RKO (cell line): Measurements from ENCODE around the gene RANBP6.
"Not testable (repeated sequence)": the region's sequence is repeated elsewhere in the genome, so short reads cannot be mapped to it uniquely, and the experiment has no call there.

Experiments
- DNase-seq: peaks from one replicate; pipeline ENCODE4 v3.0.0-alpha.2; 2016; ENCODE audit warnings: low spot score

Gene RANBP6

DNA sequence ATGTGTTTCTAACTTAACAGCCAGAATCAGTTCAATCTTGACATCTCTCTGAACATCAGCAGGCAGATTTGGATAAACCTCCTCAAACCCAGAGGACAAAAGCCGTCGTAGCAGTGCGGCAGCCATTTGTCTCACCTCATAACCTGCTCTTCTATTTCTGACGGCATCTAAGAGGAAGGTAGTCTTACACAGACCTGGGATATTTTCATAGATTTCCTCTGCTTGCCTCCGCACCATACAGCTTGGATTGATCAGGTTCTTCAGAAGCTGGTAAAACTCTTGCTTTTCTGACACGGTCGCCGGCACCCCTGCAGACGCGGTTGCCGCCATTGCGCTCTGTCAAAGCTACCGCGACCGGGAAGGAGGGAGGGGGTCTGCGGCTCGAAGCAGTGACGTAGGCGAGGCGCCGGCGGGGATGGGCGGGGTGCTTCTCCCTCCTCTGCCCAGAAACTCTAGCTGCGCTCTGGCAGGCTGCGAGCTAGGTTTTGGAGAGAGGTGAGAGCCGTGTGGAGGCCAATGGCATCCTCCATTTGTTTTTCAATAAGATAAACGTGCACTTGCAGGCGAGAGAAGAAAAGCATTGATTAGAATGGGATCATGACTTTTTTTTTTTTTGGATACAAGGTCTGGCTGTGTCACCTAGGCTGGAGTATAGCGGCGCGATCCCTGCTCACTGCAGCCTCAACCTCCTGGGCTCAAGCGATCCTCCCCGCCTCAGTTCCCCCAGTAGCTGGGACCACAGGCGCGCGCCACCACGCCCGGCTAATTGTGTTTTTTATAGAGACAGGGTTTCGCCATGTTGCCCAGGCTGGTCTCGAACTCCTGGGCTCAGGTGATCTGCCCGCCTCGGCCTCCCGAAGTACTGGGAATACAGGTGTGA lies at the start of gene RANBP6:
RANBP6 (minus strand) TSS at position 347 of the 880 bp plus-strand sequence; CDS start at position 330, 17 bp downstream.
- DNase-seq, result peak; percentile 89

GRCh38 chr9:6063146-6063545 lies 47.7 kb upstream of the RANBP6 start:
- not testable (repeated sequence) for DNase-seq

GRCh38 chr9:6055666-6056065 lies 40.2 kb upstream of the RANBP6 start:
- DNase-seq, result no peak

GRCh38 chr9:6055216-6055615 lies 39.8 kb upstream of the RANBP6 start:
- DNase-seq, result peak; percentile 86

DNA sequence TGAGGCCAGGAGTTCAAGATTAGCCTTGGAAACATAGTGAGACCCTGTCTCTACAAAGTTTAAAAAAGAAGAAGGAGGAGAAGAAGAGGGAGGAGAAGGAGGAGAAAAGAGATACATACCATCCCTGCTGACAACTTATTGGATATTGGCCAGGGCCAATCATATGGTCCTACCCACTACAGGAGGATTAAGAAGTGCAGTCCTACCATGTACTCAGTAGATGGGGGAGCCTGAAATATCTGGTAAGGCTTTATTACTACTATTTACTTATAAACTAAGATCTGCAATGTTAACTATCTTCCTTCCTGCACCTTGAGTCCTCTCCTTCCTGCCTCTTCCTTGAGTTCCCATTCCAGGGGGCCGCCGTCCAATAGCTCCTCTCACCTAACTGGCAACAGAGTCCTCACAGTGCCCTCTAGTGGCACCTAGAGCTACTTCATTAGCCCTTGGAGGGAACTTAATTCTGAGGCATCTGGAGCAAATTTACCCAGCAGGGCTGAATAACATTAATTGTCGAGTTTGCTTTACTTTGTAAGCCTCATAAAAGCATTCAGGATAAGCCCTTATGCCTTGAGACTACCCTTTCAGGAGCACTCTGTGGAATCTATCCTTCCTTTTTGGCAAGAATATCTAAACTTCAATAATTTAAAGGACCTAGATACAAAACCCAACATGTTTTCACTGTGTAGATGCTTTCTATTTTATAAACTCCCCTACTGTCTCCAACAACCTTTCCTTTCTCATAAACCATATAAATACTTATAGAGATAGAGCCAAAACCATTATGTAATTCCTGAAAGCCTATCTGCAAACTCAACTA lies 39.1 kb upstream of the RANBP6 start:
- DNase-seq, result peak; percentile 74

DNA sequence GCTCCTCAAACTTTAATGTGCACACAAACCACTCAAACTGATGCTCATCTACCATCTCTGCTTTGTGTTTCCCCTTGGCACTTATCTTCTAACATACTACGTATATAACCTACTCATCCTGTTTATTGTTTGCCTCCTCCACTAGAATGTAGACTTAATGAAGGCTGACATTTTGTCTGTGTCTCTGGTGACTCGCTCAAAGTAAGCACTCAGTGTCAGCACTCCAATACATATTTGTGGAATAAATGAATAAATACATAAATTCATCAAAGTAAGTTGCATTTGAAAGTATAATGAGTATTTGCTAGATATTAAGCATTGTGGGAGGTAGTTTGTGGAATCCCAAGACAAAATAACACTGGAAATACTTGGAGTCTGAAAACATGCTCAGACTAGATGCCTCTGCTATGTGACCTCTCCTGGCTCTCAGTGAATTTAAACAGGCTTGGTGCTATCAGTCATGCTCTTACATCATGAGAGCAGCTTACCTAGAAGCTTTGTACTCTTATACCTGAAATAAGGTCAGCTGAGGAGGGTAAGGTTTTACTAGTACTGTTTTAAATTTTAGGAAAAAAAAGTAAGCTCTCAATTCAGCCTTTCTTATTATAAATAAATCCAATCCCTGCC lies 37.0 kb upstream of the RANBP6 start:
- no peak for DNase-seq

DNA sequence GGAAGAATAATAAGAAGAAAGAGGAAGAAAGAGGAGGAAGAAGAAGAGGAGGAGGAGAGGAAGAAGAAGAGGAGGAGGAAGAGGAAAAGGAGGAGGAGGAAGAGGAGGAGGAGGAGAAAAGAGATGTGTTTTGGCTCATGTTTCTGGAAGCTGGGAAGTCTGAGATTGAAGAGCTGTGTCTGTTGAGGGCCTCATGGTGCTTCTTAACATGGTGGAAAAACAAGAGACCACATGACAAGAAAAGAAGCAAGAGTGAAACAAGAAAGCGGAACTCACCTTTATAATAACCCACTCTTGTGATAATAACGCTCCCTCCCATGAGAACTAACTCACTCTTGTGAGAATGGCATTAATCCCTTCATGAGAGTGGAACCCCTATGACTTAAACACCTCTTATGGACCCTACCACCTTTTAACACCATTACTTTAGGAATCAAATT lies 36.1 kb upstream of the RANBP6 start:
- no peak for DNase-seq

GRCh38 chr9:6049798-6050197 lies 34.4 kb upstream of the RANBP6 start:
- DNase-seq, result peak; percentile 6

DNA sequence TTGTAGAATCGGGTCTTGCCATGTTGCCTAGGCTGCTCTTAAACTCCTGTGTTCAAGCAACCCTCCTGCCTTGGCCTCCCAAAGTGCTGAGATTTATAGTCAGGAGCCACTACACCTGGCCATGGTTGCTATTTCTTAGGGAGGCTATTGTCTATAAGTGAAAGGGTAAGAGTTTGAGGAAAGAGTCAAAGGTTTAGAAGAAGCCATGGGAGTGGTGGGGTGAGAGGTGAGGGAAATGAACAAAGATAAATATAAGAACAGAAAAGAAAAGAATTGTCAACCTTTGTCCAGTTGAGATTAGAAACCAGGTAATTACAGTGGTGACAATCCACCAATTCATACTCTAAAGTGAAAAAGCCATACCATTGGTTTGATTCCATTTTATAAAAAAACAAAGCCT lies 32.6 kb upstream of the RANBP6 start:
- DNase-seq, result no peak

- DNase-seq, result no peak
These were observed 31.6 kb upstream of the RANBP6 start for GRCh38 chr9:6047020-6047419.

GRCh38 chr9:6045364-6045763 lies 29.9 kb upstream of the RANBP6 start:
- no peak for DNase-seq

- DNase-seq, result no peak
These were observed 24.7 kb upstream of the RANBP6 start for GRCh38 chr9:6040077-6040476.

DNA sequence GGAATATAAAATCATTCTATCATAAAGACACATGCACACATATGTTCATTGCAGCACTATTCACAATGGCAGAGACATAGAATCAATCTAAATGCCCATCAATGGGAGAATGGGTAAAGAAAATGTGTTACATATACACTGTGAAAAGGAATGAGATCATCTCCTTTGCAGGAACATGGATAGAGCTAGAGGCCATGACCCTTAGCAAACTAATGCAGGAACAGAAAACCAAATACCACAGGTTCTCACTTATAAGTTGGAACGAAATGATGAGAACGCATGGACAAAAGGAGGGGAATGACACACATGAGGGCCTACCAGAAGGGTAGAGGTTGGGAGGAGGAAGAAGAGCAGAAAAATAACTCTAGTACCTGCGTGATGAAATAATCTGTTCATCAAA lies 21.0 kb upstream of the RANBP6 start:
- no peak for DNase-seq

DNA sequence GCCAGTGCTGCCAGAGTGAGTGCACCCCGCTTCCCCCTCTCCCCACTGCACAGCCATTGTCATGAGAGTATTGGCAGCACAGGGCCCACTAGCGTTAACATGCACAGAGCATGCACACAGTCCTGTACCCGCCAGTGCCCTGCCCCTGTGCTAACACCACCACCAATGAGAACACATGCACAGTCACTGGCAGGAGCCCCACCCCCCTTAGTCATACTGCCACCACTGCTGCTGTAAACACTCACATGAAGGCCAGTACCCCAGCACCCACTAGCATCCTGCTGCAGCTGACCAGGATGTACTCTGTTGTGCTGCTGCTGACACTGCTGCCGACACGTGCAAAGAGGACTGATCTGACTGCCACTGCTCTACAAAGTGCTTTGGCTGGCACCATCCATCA lies 19.5 kb upstream of the RANBP6 start:
- DNase-seq, result peak; percentile 58

- no peak for DNase-seq
These were observed 14.3 kb upstream of the RANBP6 start for GRCh38 chr9:6029604-6030274.

DNA sequence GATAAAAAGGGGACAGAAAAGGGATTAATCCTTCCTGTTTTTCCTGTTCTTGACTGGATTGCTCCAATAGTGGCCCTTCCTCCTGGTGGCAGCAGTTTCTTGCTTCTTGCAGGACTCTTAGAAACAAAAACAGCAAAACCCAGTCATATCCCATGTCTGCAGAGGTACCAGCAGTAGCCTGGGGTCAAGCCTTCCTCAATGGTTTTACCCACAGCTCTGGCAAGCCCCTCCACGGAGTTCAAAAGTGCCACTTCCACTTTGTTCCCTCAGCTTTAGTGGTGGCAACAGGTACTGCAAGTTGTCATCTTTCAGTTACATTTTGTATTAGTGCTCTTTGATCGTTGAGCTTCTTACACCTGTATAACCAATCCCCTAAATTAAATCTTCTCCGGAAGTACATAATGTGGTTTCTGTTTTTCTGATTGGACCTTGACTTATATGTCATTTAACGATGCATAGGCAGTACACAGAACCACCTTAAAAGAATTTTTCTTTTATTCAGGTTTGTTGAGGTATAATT lies 8.7 kb upstream of the RANBP6 start:
- peak; percentile 35 for DNase-seq

GRCh38 chr9:6016975-6017374 lies 1.6 kb upstream of the RANBP6 start:
- DNase-seq, result not testable (repeated sequence)

- peak; percentile 91 for DNase-seq
These were observed 654 bp downstream of the RANBP6 start for GRCh38 chr9:6014670-6015270.

DNA sequence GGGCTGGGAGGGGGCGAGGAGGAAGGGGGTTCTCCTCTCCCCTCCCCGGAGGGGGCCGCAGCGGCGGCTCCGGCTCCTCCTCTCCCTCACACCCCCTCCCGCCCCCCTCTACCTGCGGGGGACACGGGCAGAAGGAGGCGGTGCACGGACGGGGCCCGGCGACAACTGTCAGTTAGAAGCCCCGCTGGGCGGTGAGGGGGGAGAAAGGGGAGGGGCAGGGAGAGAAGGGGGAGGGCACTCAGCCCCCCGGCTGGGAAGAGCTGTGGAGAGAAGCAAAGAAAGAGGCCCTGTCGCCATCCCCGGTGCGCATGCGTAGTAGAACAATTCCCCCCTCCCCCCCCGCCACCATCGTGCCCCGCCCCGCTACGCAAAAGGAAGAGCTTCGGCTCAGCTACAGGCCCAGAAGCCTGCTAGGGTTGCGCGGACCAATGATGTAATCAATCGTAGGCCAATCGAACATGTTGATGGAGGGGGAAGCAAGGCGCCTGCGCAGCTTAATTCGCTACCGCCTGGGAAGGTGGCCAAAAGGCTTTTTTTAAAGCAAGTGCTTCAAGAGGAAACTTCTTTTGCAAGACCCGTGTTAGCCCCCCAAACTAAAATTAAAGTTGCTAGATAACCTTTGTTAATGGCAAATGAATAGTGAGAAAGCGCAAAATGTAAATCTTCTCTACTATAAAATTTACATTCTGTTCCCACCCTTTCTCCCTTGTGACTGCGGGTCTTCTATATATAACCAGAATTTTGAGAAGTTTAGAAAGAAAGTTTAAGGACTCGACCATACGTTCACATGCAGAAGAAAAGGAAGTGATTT lies 7.0 kb downstream of the RANBP6 start:
- DNase-seq, result peak; percentile 99

- peak; percentile 72 for DNase-seq
These were observed 7.7 kb downstream of the RANBP6 start for GRCh38 chr9:6007770-6008168.
